GM21390 (cell line): ENCODE results near the gene TECR.
"Not testable (repeated sequence)": the region's sequence is repeated elsewhere in the genome, so short reads cannot be mapped to it uniquely, and the experiment has no call there.

Experiments
- ATAC-seq: cut with Tn5 transposase; IDR thresholded peaks from one replicate; pipeline ENCODE4 v1.9.1; 2021; ENCODE audit not compliant: unreplicated experiment

The TECR gene

DNA sequence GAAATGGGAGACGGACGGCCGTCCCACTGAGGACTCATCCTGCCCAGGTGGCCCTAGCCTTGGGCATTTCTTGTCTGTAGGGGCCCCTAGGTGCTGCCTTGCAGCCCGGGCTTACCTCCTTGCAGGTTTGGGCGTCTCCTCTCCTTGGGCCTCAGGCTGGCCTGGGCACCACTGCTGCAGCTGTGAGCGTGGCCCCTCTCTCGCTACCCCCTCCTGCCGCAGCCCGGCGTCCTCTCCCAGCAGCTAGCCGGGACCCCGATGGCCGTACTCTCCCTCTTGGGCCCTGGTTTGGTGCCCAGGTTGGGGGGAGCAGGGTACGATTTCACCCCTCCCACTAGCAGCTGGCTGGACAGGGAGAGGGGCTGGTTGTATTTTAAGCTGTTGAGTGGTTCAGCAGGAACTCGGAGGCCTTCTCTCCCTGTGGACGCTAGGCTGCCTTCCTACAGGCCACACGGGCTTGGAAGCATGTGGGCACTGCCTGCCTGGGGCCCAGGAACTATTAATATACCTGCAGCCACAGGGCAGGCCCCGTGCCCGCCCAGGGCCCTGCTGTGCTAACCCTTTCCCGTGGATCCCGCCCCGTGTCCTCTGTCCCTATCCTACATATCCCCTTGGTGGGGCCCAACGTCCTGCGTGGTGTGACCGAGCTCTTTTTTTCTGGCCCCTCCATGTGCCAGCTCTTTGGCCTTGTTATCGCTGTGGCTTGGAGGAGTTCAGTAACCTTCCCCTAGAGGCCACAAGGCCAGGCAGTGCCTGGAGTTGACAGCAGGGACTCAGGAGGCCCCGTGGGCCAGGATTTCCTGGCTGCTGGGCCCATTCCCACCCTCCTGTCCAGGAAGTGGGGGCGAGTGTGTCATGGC is 30.8 kb downstream of the TECR start:
- no peak for ATAC-seq

DNA sequence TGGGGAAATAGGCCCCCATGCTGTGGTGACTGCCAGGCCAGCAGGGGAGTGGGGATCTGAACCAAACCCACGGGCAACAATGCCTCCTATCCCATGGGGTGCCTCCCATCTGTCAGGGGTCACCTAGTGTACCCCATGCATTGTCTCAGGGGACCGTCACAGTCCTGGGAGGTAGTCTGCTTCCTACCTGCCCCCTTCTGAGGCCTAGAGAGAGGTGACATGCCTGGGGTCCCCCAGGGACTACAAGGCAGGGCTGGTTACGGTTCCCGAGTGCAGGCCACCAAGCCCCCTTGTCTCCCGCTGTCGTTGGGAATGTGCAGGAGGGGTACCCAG is 31.3 kb downstream of the TECR start:
- ATAC-seq: no peak

DNA sequence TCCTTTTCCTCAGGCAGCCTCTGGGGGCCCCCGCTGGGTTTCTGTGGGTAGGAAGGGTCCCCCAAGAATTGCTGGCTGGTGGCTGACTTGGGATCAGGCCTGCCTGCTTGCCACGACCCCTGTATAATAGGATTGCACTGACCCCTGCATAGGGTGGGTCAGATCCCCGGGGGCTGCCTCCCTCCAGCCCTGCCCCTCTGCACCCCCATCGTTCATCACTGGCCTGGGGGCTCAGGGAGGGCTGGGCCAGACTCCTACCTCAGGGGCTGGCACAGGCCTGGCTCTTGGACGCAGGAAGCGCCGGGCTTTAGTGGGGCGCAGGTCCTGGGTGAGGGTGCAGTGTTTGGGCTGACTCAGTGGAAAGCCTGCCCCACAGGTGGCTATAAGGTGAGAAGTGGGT is 31.9 kb downstream of the TECR start:
- no peak for ATAC-seq

DNA sequence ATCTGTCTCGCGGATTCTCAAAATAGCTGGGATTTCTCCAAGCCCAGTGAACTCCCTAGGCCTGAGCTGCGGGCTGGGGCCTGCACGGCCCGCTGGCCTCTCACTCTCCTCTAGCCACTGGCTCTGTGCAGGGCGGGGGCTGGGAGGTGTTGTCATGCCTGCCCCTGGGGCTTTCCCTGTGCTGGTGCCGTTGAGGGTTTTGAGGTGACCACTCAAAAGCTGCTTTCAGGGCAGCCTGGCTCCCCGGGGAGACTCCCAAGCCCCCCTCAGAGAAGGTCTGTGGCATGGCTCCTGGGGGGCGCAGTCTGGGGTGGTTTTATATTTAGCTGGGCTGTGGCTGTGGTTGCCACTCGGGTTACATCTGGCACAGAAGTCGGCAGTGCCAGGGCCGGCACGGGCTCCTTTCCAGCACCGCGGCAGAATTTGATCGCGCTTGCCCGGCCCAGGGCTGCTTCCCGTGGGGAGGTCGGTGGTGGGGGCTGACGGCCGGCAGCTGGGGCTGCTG is 32.5 kb downstream of the TECR start:
- no peak for ATAC-seq

DNA sequence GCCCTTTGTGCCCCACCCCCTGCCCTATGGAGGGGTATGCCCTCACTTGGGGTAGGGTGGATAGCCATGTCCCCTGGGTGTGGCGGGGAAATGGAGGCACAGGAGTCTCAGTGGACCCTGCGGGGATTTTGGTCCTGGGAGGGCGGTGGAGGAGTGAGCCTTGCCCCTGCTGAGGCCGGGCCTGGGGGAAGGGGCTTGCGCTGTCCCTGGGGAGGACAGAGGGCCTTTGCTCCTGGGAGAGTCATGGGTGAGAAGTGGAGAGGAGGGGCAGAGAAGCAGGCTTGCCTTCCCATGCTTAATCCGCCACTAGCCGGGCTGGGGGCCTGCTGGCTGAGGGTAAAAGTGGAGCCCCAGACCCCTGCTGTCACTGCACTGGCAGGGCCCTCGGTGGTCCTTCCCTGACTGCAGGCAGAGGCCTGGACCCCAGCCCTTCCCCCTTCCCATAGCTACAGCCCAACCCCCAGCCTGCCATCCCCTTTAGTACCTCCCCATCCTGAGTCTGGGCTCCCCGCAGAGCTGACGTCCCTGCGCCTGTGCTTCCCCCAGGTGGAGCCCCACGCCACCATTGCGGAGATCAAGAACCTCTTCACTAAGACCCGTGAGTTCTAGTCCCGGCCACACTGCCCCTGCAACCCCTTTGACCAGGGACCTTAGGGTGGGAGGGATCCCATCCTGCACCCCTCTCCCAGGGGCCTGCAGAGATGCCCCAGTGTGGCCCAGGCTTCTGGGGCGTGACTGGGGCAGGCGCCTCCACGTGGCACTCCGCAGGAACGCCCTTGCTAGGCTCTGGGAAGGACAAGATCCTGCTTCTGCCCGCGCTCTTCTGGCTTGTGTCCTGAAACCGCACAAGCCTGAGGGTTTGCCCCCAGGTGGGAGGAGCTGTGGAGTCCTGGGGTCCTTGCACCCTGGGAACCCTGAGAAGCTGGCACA is 33.5 kb downstream of the TECR start:
- no peak for ATAC-seq

DNA sequence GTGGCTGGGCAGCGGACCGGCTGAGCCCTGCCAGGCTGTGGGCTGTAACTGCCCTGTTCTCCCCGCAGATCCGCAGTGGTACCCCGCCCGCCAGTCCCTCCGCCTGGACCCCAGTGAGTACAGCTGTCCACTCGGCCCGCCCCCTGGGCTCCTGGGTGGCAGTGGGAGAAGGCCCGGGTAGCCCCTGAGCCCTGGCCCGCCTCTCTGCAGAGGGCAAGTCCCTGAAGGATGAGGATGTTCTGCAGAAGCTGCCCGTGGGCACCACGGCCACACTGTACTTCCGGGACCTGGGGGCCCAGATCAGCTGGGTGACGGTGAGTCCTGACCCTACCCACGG is 34.2 kb downstream of the TECR start:
- ATAC-seq: no peak

DNA sequence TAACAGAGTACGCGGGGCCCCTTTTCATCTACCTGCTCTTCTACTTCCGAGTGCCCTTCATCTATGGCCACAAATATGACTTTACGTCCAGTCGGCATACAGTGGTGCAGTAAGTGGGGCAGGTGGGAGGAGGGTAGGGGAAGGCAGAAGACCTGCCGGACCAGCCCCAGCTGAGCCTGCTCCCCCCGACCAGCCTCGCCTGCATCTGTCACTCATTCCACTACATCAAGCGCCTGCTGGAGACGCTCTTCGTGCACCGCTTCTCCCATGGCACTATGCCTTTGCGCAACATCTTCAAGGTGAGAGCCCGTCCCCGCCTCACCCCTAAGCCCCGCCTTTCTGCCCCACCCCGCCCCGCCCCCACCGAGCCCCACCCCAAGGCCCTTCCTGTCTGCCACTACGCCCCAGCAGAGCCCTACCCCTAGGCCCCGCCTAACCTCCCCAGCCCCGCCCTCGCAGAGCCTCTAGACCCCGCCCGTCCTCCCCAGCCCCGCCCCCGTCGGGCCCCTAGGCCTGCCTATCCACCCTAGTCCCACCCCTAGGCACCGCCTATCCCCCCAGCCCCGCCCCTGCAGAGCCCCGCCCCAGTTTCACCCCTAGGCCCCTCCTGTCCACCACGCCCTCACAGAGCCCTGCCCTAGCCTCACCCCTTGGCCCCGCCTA is 34.7 kb downstream of the TECR start:
- ATAC-seq: no peak

DNA sequence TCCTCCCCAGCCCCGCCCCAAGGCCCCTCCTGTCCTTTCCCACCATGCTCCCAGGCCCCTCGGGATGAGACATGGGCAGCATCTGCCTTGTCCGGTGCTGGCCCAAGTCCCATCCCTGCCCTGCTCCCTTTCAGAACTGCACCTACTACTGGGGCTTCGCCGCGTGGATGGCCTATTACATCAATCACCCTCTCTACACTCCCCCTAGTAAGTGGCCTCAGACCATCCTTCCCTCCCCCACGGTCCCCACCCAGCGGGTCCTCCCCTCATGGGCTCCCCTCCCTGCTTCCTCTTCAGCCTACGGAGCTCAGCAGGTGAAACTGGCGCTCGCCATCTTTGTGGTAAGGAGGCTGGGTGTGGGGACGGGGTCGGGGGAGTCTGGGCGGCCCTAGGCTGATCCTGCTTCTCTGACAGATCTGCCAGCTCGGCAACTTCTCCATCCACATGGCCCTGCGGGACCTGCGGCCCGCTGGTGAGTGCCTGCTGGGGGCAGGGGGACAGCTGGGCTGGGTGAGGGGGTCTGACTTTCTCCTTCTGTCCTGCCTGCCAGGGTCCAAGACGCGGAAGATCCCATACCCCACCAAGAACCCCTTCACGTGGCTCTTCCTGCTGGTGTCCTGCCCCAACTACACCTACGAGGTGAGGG is 35.4 kb downstream of the TECR start:
- not testable (repeated sequence) for ATAC-seq

DNA sequence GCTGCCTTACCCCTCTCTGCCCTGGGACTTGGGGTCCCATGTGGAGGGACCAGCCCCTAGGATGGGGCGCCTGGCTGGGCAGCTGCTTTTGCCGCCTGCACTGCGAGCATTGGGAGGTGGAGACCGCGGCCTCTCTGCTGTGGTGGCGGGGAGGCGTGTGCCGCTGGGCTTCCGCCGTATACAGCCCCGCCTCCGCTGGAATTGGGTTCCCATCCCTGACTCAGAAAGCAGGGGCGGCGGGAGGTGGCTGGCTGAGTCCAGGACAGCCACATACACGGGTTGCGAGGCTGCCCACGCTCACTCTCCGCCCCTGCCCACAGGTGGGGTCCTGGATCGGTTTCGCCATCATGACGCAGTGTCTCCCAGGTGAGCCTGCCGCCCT is 35.9 kb downstream of the TECR start:
- ATAC-seq: no peak

DNA sequence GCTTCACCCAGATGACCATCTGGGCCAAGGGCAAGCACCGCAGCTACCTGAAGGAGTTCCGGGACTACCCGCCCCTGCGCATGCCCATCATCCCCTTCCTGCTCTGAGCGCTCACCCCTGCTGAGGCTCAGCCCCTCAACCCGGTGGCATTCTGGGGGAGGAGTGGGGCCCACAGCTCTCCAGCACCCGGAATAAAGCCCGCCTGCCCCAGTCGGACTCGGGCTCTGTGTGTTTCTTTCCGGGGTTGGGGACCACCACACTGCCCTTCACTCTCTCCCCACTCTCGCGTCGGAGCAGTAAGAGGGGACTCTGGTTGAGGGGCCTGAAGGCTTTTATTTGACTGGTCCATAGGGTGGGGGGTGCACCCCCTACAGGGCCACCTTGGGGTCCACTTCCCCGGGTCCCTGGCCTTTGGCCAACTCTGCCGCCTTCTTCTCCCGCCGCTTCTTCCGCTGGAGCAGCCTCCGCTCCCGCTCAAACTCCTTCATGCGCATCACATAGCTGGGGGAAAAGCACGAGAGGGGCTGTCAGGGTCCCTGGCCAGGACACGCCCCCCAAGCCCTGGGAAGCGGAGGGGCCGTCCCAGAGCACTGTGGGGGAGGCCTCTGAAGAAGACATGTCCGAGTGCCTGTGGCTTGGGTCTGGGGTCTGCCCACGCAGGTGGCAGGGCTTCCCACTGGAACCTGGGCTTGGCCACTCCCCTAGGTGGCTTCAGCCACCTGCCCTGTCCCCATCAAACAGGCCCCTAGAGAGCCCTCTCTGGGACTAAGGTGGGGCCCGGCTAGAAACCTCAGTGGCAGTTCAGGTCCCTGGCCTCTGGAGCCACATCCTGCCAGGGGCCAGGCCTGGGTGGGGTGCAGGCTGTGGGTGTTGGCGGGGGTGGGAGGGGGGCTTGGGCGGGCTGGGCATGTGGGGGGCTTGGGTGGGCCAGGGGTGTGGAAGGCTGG is 36.6 kb downstream of the TECR start:
- ATAC-seq: no peak

DNA sequence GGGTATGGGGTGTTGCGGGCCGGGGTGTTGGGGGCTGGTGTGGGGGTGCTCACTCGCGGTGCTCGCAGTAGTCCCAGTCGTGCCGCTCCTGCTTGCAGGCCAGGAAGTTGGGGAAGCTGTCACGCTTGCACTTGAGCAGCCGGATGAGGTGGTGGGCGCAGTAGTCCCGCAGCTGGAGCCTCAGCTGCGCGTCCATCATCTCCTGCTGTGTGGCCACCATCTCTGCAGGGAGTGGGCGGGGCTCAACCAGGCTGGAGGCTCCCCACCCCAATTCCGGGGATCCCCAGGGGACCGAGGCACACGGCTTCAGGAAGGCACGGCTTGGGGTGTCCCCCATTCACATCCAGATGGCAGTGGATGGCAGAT is 37.3 kb downstream of the TECR start:
- ATAC-seq: no peak

DNA sequence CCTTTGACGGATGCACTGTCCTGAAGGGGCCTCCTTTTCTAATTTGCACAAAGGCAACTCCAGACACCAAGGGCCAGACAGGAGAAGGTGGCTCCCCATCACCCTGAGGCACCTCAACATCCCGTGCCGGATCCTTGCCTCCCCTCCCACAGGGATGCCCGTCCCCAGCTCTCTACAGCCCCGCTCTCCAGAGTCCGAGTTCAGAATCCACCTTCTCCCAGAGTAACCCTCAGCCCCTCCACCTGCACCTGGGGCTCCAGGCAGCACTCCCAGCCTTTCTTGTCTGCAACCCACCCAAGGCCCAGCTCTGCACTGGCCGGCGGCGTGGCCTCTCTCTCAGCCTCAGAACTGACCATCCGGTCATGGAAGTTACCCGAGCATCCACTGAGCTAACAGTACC is 37.7 kb downstream of the TECR start:
- ATAC-seq: no peak

DNA sequence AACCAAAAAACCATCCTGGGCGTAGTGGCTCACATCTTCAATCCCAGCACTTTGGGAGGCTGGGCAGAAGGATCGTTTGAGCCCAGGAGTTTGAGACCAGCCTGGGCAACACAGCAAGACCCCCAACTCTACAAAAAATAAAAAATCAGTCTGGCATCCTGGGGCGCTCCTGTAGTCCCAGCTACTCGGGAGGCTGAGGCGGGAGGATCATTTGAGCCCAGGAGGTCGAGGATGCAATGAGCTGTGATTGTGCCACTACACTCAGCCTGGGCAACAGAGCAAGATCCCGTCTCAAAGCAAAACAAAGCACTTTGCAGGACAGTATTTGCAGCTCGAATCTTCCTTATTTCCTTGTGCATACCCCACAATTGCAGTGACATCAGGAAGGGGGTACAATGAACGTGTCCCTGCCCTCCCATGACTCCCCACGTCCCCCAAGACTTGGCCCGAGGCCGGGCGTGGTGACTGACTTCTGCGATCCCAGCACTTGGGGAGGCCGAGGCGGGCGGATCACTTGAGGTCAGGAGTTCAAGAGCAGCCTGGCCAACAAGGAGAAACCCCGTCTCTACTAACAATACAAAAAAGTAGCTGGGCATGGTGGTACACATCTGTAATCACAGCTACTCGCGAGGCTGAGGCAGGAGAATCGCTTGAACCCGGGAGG is 41.6 kb downstream of the TECR start:
- no peak for ATAC-seq

DNA sequence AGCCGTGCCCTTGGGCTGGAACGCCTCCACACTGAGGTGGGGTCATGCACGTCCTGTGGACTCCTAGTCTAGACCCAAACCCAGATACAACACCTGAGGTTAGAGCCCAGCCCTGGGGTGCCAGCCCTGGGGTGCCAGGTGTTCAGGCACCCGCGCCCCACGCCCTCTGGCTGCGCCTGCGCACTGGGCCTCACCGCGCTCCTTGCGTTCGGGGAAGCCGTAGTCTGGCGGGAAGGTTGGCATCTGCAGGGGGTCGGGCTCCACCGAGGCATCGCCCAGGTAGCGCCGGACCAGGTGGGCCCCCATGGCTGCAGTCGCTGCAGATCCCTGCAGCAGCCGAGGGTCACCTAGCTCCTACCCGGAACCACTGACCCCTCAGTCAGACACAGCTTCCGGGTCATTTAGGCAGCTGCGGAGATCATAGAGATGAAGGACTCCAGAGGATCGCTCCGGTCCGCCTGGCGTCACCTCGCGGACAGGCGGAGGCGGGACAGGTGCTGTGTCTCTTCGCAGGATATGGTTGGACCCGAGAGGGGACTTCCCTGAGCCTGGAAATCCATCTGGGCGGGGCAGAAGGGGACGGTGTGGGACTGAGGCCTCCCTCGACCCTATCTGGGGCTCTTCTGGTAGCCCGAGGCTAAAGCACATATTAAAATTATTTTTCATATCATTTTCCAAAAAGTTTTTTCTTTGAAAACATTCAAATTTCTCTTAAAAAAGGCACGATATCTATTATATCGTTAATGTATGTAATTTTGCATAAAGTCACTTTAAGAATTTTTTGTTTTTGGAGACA is 42.5 kb downstream of the TECR start, which contains the start of gene NDUFB7:
Gene NDUFB7 (minus strand): TSS at position 372 of the 796 bp plus-strand sequence. CDS start 66 bp downstream, at position 306.
- peak; percentile 89 for ATAC-seq

DNA sequence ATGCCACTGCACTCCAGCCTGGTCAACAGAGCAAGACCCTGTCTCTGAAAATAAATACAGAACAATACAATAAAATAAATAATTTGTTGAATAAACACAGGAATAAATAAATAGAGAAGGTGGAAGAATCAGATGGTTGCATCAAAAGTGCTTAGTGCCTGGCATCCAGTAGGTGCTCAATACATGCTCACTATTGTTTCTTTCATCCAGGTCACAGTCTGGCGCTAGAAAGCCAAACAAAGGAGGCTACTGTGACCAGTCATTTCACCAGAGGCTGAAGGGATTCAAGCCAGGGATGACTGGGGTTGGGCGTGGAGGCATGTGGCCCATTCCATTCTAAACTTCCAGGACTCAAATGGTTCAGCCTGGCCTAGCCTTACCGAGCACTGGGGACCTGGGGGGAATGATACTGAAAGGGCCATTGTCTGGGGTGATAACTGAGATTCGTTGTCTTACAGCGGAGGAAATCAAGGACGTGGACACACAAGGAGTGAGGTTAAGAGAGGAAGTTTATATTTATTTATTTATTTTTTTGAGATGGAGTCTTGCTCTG is 46.1 kb downstream of the TECR start:
- no peak for ATAC-seq

DNA sequence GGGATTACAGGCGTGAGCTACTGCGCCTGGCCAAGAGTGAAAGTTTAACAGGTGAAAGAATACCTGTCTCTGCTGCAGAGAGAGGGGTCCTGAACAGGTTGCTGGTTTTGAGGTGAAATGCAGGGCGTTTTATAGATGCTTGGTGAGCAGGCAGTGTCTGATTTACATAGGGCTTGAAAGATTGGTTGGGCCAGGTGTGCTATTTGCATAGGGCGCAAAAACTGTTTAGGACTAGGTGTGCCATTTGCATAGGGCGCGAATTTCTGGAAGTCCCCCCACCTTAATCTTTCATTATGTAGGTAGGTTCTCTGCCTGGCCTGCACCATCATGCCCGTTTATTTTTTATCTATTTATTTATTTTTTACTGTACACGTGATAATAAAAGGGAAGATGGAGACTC is 47.0 kb downstream of the TECR start:
- ATAC-seq: no peak

DNA sequence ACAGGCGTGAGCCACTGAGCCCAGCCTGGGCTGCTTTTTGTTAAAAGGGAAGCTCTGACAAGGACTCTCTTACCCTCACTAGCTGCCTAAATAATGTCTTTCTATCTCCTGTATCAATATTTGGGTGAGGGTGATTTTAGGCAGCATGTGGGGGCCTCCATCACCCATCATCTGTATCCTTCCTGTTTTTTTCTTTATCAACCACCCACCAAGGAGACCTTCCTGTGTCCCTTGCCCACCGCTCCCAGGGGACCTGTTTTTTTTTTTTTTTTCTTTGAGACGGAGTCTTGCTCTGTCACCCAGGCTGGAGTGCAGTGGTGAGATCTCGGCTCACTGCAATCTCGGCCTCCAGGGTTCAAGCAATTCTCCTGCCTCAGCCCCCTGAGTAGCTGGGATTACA is 47.9 kb downstream of the TECR start:
- no peak for ATAC-seq

DNA sequence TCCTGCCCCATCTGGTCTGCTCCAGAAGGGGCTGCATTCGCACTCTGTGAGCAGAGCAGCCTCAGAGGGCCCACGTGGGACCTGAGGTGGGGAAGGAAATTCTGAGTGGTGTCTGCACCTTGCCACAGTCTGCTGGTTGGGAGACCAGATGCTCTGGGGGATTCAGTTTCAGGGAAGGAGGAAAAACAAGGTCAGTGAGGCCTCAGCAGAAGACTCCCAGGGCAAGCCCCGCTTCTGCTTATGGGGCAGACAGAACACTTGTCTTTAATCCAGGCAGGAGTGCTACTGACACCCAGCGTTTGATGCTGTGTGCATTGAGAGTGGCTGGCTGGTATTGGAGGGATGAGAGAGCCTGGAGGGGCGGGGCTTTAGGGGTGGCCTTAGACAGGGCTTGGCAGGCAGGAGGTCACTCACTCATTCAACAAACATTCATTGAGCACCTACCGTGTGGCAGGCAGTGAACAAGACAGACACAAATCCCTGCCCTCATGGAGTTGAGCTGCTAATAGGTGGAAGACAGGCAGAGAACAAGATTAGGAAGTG is 48.6 kb downstream of the TECR start:
- no peak for ATAC-seq
